Measurements from ENCODE around the gene ELF1. TPM values are rescaled to one million over a fixed set of nuclear protein-coding genes. Genes with fewer than 3 reads are reported as not detected.

The ELF1 gene
- total RNA-seq, 2 experiments from 2014 or later = 93.3 to 97.9 TPM

DNA sequence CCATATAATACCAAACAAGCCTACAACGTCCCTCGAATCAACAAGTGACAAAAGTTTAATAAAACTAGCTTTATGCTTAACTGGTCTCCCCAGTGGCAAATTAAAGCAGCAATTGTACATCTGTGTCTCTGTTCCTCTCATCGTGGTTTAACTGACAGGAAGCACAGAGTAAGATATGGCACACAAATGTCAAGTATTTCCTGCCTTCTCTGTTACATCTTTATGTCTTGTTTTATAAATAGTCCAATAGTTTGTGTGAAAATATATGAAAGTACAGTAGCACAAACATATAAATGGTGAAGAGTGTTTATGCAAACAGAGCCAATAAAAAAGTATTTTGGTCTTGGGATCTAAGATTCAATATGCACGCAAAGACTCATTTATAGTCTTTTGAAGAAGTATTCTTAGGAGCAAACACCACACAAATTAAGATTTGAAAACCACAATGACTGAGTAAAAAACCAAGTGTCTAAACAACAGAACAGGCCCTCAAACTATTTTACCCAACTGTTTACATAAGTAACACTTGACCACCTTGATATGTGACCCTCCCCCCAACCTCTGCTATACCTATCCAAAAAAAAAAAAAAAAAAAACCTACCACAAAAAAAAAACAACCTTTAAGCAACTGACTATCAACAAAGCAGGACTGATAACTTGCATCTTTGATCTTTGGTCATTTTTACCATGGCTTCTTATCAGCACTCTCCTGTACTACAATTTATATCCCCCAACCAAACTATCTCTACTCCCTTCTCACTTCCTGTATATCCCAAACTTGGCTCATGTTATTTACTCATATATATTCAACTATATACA lies 14.0 kb downstream of the ELF1 start:
- no peak for DNase-seq
- Mint-ChIP-seq H3K36me3 (peaks cover 26% of the 10 kb centered on the region), H3K4me1 (peaks cover 57% of the 10 kb centered on the region)

DNA sequence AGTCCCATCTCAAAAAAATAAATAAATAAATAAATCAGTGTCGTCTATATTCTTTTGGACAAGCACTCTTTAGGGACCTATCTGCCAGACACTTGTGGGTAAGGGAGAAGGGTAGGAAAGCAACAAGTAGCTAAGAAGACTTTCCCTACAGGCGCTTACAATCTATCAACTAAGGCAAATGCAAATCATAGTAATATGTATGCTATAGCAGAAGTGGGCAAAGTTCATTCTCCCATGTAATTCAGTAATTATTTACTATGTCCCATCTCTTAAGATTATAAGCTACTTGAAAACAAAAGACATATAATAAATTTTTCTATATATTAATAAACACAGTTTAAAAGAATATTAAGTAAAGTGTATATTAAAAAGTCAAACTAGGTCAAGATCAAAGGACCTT lies 16.5 kb downstream of the ELF1 start:
- no peak overlapping the region for H3K4me3 Mint-ChIP-seq
- peaks cover 67% of the 10 kb centered on the region for H3K4me1 Mint-ChIP-seq
- no peaks in the 10 kb centered on the region for H3K27me3 Mint-ChIP-seq
- no peak for DNase-seq
- H3K27ac Mint-ChIP-seq = no peak overlapping the region
- H3K9me3 Mint-ChIP-seq = no peaks in the 10 kb centered on the region
- H3K36me3 Mint-ChIP-seq = peaks cover 38% of the 10 kb centered on the region

More for the DNA sequence above, 14.0 kb downstream of the ELF1 start:
- no peaks in the 10 kb centered on the region for H3K27me3 Mint-ChIP-seq
- peak overlapping the region; percentile 88 for H3K27ac Mint-ChIP-seq
- peak overlapping the region; percentile 71 for H3K4me3 Mint-ChIP-seq
- no peaks in the 10 kb centered on the region for H3K9me3 Mint-ChIP-seq

DNA sequence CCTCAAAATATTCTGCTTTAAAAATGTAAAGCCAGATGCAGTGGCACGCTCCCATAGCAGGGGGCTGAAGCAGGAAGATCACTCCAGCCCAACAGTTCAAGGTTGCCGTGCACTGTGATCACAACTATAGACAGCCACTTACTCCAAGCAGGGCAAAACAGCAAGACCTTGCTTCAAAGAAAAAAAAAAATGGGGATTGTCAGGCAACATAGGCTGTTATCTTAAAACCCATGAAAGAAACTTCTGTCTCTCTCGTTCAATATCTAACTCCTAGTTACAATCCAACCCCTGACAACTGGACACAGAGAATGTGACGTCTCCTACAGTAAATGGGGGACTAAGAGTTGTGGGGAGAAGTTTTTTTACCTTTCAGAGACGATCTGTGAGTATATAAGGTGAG lies 17.4 kb downstream of the ELF1 start:
- H3K4me3 Mint-ChIP-seq = no peak overlapping the region
- H3K9me3 Mint-ChIP-seq = no peaks in the 10 kb centered on the region
- H3K27me3 Mint-ChIP-seq = no peaks in the 10 kb centered on the region
- H3K36me3 Mint-ChIP-seq = peaks cover 46% of the 10 kb centered on the region
- DNase-seq = no peak
- peak overlapping the region; percentile 82 for H3K27ac Mint-ChIP-seq
- H3K4me1 Mint-ChIP-seq = peaks cover 66% of the 10 kb centered on the region

DNA sequence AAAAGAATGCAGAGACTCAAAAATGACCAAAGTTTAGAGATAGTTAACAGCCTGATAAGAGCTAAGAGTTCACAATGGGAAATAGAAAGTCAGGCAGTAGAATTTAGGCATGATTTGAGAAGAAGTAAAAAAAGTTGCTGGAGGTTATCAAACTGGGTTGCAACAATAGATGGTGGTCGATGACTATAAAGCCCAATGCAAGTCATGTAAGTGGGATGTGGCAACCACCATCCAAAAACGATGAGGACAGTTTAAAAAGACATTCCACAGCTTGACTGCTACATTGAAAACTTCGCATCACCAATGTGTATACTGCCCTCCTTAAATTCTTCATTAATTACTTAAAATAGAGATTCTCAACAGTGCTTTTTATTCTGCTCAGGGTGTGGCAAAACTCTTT lies 19.7 kb downstream of the ELF1 start:
- Mint-ChIP-seq H3K9me3 (peaks cover 1% of the 10 kb centered on the region), H3K27me3 (no peaks in the 10 kb centered on the region), H3K27ac (peak overlapping the region; percentile 54), H3K4me3 (no peak overlapping the region), H3K36me3 (peaks cover 48% of the 10 kb centered on the region), H3K4me1 (peaks cover 71% of the 10 kb centered on the region)
- no peak for DNase-seq

DNA sequence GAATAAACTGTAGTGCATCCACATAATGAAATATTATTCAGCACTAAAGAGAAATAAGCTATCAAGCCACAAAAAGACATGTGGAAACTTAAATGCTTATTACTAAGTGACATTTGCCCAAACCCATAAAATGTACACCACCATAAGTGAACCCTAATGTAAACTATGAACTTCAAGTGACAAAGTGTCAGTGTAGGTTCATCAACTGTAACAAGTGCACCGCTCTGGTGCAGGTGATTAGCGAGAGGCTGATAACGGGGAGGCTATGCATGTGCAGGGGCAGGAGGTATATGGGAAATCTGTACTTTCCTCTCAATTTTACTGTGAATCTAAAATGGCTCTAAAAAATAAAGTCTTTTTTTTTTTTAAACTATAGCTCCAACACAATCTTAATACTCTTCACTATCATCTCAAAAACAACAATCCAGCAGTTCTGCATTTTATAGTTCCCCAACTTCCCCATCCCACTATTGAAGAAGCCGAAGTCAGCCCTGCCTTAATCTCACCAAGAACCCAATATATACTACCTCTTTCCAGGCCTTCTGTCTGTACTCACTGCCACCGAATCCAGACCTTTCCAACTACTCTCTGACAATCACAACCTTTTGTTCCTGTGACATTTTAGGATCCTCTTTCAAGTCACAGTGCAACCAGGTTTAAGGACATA lies 22.6 kb downstream of the ELF1 start:
- Mint-ChIP-seq H3K4me3 (no peak overlapping the region), H3K27ac (peak overlapping the region; percentile 32), H3K9me3 (peaks cover 1% of the 10 kb centered on the region), H3K27me3 (no peaks in the 10 kb centered on the region), H3K4me1 (peaks cover 82% of the 10 kb centered on the region), H3K36me3 (peaks cover 40% of the 10 kb centered on the region)
- DNase-seq = no peak

DNA sequence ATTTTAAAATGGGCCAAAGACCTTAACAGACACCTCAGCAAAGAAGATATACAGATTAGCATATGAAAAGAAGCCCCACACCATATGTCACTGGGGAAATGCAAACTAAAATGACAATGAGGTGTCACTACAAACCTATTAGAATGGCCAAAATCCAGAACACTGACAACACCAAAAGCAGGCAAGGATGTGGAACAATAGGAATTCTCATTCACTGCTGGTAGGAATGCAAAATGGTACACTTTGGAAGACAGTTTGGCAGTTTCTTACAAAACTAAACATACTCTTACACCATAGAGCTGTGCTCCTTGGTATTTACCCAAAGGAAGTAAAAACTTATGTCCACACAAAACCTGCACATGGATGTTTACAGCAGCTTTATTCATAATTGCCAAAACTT lies 23.1 kb downstream of the ELF1 start:
- DNase-seq = no peak
- Mint-ChIP-seq H3K36me3 (peaks cover 36% of the 10 kb centered on the region), H3K4me3 (no peak overlapping the region), H3K9me3 (peaks cover 1% of the 10 kb centered on the region), H3K27ac (peak overlapping the region; percentile 90), H3K4me1 (peaks cover 82% of the 10 kb centered on the region), H3K27me3 (no peaks in the 10 kb centered on the region)

DNA sequence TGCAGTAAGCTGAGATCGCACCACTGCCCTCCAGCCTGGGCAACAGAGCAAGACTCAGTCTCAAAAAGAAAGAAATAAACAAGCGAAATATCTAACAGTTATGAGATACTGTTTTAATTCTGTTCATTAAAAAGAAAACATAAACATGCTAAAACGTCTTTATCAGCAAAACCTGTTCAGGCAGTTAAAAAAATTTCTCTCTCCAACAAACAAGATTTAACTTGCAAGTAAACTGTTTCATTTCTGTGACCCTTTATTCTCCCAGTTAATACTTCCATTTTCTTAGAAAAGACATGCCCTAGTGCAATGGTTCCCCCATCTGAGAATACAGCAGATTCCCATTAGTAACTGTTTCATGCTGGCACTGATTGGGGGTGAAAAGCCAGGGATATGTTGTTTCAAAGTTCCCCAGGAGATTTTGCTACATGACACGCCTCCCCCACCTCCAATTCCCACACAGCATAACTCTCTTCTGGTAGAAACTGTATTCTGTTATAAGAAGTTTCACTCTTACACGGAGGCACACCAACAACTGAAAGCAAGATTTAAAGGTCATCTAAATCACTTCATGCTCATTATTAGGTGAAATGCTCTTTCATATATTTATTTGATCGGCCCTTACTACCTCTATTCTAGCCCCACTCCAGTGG lies 24.4 kb downstream of the ELF1 start:
- Mint-ChIP-seq H3K4me3 (peak overlapping the region; percentile 69), H3K27me3 (no peaks in the 10 kb centered on the region), H3K9me3 (peaks cover 1% of the 10 kb centered on the region), H3K4me1 (peaks cover 89% of the 10 kb centered on the region), H3K36me3 (peaks cover 33% of the 10 kb centered on the region), H3K27ac (peak overlapping the region; percentile 90)
- peak; percentile 21 for DNase-seq

DNA sequence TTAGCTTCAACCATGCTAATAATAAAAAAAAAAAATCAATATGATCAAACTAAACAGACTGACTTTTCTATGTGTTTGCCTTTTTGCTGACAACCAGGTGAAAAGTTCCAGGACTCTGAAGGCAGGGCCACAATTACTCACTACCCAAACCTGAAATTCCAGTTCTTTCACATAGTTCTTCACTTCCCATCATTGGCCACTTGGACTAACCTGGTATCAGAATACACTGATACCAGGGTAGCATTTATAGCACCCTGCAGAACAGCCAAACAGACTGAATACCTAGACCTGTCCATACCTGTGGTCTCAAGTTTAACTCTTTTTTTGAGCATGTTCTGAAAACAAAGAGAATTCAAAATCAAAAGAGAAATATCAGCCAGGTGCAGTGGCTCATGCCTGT lies 25.1 kb downstream of the ELF1 start:
- peaks cover 1% of the 10 kb centered on the region for H3K9me3 Mint-ChIP-seq
- peaks cover 83% of the 10 kb centered on the region for H3K4me1 Mint-ChIP-seq
- no peak overlapping the region for H3K4me3 Mint-ChIP-seq
- peak overlapping the region; percentile 78 for H3K27ac Mint-ChIP-seq
- no peaks in the 10 kb centered on the region for H3K27me3 Mint-ChIP-seq
- no peak for DNase-seq
- H3K36me3 Mint-ChIP-seq = peaks cover 28% of the 10 kb centered on the region

DNA sequence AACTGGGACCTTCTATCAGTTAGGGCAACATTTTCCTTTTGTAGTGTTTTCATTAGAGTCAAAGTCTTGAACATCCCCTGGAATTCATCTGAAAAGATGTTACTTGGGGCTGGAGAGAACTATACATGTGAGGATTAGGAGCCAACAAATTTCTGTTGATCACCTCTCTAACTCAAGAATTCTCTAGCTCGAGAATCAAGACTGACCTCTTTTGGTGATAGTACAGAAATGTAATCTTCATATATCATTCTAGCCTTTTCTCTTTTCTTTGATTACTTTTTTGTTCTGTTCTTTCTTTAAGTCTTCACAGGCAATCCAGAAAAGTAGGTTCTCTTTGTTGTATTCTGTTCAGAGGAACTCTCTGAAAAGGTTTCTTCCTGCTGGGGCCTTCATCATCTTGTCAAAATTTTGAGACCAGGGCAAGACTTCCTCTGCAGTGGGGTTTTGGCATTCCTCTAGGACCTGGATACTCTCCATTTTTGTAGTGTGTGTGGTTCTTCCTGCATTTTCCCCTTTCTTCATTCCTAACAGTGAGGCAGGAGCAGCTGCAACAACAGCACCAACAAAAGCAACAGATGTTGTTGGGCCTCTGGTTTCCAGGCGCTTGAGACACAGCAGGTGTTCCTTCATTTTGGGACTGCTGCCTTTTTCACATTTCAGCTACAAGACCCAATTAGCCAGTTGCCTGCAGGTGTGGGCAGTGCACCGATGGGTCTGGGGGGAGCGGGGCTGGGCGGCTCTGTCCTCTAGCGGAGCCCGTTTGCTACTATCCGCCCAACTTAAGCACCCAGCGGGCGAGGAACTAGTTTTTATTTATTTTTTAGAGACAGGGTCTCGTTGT lies 26.2 kb downstream of the ELF1 start:
- Mint-ChIP-seq H3K36me3 (peaks cover 26% of the 10 kb centered on the region), H3K9me3 (peaks cover 1% of the 10 kb centered on the region), H3K4me3 (no peak overlapping the region), H3K4me1 (peaks cover 83% of the 10 kb centered on the region), H3K27me3 (no peaks in the 10 kb centered on the region), H3K27ac (peak overlapping the region; percentile 78)
- DNase-seq = no peak

DNA sequence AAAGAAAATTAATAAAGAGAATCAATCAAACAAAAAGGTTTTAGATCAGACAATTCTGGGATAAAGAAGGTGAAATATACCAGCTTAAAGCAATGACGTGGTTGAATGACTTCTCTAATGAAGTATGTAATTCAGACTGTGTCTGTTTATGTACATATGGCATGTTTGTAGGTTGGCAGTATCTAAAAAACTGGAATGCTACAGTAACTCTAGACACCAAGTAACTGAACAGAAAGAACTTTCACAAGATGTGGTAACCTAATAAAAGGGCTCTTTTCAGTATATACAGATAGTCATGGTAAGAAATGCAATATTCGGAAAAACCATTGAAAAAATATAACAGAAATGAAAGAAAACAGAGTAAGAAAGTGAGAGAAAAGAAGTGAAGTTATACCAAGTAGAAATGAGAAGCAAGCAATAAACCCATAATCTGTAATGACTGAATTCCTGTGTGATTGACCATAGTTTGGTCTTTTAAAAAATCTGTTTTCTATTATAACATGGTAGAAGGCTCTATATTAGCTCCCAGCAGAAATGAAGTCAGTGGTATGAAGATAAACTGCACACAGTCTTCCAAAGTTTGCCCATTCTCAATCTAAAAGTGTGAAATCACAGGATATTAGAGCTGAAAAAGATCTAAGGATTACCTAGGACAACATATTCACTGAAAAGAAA lies 31.4 kb downstream of the ELF1 start:
- Mint-ChIP-seq H3K27ac (peak overlapping the region; percentile 54), H3K27me3 (no peaks in the 10 kb centered on the region), H3K4me1 (peaks cover 73% of the 10 kb centered on the region), H3K4me3 (no peak overlapping the region), H3K9me3 (no peaks in the 10 kb centered on the region), H3K36me3 (peaks cover 11% of the 10 kb centered on the region)
- no peak for DNase-seq

DNA sequence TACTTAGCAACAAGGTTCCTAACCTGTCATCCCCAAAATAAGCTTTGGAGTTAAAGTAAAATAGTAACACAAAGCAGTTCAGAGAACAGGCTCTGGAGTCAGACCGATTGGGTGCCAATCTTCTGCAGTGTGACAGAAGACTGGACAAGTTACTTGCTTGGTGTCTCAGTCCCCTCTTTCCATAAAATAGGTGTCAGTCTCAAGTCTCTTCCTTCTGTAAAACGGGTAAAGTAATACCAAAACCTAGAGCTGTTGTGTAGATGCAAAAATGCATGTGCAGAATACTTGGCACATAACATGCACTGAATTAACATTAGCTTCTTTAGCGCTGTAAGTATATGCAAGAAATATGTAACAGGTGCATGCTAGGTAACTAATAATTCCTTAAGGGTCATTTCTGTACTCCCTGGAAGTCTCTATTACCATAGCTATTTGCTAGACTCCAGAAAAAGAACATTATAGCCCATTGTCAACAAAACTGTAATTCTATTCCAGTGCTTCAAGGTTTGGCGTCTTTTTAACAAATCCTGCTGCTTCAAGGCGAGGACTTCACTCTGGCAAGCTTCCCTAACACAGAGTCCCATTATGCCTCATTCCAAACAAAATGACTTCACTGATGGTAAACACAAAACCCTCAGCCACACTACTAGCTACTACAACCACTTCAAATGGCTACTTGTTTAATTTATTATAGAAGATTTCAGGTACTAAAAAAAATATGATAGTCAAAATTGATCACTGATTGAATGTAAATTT lies 32.8 kb downstream of the ELF1 start:
- peak overlapping the region; percentile 94 for H3K27ac Mint-ChIP-seq
- H3K9me3 Mint-ChIP-seq = no peaks in the 10 kb centered on the region
- peaks cover 61% of the 10 kb centered on the region for H3K4me1 Mint-ChIP-seq
- H3K36me3 Mint-ChIP-seq = peaks cover 21% of the 10 kb centered on the region
- H3K4me3 Mint-ChIP-seq = no peak overlapping the region
- H3K27me3 Mint-ChIP-seq = no peaks in the 10 kb centered on the region
- no peak for DNase-seq

DNA sequence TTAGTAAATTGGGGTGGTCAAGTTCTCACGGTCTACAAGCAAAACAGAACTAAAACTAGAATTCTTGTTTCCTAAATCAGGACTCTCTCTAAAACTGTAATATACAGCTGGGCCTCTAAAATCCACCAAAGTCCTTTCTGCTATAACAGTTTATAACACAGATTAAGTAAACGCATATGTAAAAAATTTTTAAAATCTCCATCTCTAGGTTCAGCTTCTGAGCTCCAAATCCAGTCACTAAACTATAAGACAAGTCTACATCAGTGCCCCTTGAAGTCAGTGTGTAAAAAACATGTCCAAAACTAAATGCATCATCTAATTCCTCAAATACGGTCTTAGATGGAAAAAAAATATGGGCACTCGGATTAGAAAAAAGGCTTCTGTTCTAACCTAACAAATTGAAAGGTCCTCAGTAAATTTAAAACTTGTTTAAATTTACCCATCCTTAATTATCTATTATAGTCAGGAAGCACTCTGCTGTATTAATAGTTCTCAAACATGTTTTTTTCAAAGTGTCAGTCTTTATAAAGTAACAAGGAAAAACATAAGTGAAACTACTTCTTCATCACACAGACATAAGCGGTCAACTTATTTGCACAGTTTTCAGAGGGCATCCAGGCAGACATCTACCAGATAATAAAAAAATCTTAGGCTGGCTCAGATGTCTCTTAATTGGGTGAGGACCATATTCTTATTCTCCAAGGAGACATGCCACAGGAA lies 33.6 kb downstream of the ELF1 start:
- no peak for DNase-seq
- Mint-ChIP-seq H3K27ac (peak overlapping the region; percentile 94), H3K9me3 (no peaks in the 10 kb centered on the region), H3K36me3 (peaks cover 25% of the 10 kb centered on the region), H3K4me1 (peaks cover 55% of the 10 kb centered on the region), H3K4me3 (peak overlapping the region; percentile 76), H3K27me3 (no peaks in the 10 kb centered on the region)

DNA sequence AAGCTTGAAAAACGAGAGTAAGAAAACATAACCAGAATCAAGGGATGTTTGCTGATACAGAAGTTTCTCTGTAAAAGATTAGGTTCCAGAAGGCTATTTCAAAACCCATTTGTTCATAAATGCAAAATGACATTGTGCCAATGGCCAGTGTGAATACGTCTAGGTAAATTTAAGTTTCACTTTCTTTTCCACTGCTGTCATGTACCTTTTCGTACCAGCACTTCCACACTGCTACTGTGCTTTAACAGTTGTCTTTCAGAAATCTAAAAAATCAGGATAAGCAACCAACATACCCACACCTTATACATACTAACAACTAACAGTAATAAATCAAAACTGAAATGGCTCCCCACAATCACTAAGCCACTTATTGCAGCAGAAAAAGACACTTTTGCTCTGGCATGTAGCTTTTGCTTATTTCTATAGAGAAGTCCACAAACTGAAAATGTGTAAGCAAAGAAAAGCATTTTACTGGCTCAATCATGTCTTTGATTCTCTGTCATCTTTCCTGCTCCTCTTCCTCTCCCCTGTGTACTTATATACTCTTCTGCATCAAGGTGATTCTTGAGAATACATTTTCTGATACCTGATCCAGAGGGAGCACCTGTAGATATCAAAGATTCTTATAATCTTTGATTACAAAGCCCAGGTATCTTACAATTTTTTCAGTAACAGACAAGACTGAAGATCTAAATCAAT lies 34.3 kb downstream of the ELF1 start:
- H3K27ac Mint-ChIP-seq = peak overlapping the region; percentile 94
- H3K4me1 Mint-ChIP-seq = peaks cover 49% of the 10 kb centered on the region
- peak overlapping the region; percentile 76 for H3K4me3 Mint-ChIP-seq
- H3K9me3 Mint-ChIP-seq = no peaks in the 10 kb centered on the region
- DNase-seq = no peak
- H3K27me3 Mint-ChIP-seq = no peaks in the 10 kb centered on the region
- peaks cover 32% of the 10 kb centered on the region for H3K36me3 Mint-ChIP-seq

Measured in activated naive CD8-positive, alpha-beta T cell treated with anti-CD3 and anti-CD28 coated beads for 36 hours (primary cell).